ENCODE measurements around the gene RBM46.
"Not testable (repeated sequence)": the region's sequence is repeated elsewhere in the genome, so short reads cannot be mapped to it uniquely, and the experiment has no call there.

The RBM46 gene

DNA sequence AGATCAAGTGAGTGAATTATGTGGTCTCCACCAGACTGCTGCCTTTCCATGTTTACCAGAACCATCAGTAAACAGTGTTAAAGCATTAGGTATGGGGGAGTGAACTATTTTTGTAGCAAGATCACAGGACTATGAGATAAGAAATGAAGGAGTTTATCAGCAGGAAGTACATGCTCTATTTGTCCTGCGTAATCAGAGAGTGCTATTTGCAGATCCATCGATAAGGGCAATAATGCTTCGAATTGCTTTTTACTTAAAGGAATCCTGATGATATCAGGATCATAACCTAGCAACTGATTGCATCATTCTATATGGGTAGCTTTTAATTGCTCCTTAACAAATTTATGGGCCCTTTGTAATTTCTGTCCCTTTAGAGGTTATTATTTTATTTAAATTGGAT lies 57.1 kb downstream of the RBM46 start:
- no peak for DNase-seq

DNA sequence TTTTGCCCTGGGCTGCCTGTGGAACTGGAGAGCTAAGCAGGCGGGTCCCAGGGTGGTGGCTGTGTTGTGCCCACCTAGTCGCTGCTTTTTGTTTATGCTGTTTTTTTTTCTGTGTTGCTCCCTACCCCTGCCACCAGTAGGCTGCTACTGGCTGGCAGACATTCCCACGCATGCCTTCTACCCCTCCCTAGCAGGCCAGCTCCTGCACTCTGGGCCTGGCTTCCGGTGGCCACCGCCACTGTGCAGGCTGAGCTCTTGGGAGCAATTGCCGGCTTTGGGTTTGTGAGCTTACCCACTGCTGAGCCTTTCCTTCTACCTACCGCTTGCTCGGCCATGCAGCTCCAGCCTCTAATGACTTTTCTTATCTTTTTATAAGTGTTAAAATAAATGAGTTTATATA lies 57.6 kb downstream of the RBM46 start:
- DNase-seq: no peak

DNA sequence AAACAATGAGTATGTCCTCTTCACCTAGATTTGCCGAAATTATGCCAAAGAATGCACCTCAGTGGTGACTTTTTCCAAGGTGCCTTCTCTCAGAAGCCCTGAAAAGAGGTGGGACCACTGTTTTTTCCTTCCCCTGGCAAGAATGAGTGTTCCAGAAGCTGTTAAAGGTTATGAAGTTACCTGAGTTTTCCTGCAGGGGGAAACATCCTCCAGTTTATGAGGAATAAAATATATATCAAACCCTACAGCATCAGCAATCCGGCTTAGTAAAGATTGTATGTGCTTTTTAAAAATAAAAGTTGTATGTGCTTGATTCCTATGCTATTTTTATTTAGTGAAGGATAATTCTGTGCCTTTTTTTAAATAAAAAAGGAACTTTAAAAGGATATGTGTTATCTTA lies 73.3 kb downstream of the RBM46 start:
- no peak for DNase-seq

DNA sequence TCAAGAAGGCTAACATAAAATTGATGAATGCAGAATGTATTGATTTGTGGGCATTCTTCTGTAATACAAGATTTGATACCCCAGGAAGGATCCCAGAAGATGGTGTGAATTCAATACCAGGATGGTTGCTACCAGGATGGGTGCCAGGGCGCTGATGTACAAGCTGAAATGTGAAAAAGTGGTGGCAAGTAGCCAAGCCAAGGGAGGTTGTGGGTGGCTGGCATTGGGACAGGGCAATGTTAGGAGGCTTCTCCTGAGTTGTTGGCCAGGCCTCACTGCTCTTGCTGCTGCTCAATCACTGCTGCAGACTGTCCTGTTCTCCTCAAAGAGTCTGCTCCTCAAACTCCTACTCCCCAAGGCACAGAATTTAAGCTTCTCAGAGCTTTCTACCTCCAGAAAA lies 77.1 kb downstream of the RBM46 start:
- DNase-seq: no peak

DNA sequence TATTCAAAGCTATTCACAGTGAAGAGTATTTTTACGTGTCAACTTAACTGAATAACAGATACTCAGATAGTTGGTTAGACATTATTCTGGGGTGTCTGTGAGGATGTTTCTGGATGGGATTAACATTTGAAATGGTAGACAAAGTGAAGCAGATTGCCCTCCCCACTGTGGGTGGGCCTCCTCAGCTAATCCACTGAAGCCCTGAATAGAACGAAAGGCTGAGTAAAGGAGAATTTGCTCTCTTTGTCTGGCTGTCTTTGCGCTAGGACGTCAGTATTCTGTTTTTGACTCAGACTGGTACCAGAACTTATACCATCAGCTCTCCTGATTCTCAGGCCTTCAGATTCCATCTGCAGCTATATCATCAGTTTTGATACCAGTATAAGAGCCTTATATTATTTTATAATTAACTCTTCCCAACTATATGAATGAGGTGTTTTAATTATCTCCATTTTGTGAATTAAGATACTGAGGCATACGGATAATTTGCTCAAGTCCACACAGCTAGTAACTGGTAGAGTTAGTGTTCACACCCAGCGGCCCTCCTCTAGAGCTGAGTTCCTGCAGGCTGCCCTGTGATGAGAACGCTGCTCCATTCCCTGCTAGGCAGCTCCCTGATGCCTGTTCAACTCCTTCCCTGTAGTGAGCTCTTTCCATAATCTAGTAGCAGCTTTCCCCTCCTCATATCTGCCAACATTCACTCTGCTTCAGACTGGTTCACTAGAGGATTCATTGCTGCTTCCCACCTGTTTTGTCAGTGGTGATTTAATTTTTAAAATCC lies 87.5 kb downstream of the RBM46 start:
- DNase-seq: no peak

DNA sequence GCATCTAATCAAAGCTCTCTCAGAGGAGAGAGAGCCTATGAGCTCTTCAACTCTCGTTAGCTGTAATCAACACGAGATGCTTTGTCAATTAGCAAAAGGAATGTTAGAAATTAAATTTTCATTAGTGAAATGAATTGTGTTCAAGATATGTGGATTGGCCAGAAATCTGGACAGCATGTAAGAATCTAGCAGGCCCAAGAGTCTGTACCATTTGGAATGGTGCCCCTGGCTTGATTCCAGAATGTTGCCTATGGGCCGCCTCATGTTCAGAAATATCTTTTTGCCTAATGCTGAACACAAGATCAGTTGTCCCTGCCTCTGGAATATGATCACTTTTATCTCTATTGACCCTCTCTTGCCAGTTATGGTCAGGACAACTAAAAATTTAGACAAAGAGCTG lies 88.2 kb downstream of the RBM46 start:
- DNase-seq: no peak

DNA sequence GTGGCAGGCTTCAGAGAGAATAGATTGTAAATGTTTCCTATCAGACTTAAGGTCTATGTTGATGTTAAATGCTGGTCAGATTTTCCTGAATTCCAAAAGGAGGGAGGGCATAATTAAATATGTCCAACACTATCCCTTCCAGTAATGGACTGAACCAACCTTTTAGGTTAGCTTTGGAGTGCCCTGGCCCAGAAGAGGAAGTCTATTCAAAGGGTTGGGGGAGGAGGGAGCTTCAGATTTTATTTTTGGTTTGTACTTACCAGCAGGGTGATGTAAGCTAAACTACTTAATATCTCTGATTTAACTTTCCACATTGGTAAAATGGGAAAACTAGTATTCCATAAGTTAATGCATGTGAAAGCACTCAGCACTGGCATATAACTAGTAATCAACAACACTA lies 91.1 kb downstream of the RBM46 start:
- DNase-seq: no peak

DNA sequence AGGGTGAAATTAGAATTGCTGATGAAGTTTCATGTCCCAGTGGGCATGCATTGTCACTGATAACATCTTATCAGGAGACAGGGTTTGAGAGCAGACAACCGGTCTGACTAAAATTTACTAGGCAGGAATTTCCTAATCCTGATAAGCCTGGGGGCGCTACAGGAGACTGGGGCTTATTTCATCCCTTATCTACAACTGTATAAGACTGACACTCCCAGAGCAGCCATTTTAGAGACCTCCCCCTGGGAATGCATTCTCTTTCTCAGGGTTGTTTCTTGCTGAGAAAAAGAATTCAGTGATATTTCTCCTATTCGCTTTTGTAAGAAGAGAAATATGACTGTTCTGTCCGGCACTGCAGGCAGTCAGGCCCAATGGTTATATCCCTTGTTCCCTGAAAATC lies 93.0 kb downstream of the RBM46 start:
- DNase-seq: not testable (repeated sequence)

DNA sequence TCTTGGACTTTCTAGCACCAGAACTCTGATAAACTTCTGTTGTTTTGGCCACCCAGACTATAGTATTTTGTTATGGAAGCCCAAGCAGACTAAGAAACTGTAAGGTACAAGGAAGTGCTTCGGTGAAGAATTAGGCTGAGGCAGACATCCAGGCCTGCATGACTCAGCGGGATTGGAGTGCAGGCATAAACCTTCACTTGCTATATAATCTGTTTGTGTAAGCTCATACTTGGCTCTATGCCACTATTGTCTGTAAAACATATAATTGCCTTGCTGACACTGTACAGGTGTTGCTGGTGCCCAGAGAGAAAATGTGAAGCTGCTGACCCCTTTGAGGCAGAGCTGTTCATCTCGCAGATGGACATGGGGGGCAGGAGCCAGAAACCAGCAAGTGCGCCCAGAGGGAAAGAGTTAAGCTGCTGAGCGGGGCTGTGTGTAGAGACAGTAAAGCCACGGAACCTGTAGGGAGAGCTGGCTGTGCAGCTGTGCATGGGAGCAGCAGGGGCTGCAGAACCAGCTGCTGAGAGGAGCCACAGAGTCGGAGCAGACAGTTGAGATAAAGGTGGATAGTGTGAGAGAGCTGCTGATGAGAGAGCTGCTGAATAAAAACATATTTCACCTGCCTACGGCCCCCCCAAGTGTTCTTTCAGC lies 96.2 kb downstream of the RBM46 start:
- no peak for DNase-seq
